ENCODE results near the gene GSTT4. TPM values are rescaled to one million over a fixed set of nuclear protein-coding genes. Genes with fewer than 3 reads are reported as not detected.

GSTT4 gene
- total and polyA plus RNA-seq, 2 experiments from 2014 or later = not detected

- H3K36me3 ChIP-seq (replicated peaks; ENCODE audit: insufficient read depth, low read depth) = no peaks in the 10 kb centered on the region
- H3K4me3 ChIP-seq = no peak overlapping the region
- no peaks in the 10 kb centered on the region for H3K9me3 ChIP-seq (ENCODE audit: low read depth)
- no peaks in the 10 kb centered on the region for H4K20me1 ChIP-seq (ENCODE audit: insufficient read depth, poor library complexity, severe bottlenecking)
- no peaks in the 10 kb centered on the region for H3K27me3 ChIP-seq
- DNase-seq (ENCODE audit: low spot score) = no peak
- peaks cover 15% of the 10 kb centered on the region for H3K79me2 ChIP-seq
- no peak overlapping the region for H3K27ac ChIP-seq
- H3K9me2 ChIP-seq (replicated peaks; ENCODE audit: insufficient read depth) = no peaks in the 10 kb centered on the region
- H3K4me1 ChIP-seq (ENCODE audit: insufficient read depth) = peaks cover 10% of the 10 kb centered on the region
- TF ChIP-seq, protein P1, sequence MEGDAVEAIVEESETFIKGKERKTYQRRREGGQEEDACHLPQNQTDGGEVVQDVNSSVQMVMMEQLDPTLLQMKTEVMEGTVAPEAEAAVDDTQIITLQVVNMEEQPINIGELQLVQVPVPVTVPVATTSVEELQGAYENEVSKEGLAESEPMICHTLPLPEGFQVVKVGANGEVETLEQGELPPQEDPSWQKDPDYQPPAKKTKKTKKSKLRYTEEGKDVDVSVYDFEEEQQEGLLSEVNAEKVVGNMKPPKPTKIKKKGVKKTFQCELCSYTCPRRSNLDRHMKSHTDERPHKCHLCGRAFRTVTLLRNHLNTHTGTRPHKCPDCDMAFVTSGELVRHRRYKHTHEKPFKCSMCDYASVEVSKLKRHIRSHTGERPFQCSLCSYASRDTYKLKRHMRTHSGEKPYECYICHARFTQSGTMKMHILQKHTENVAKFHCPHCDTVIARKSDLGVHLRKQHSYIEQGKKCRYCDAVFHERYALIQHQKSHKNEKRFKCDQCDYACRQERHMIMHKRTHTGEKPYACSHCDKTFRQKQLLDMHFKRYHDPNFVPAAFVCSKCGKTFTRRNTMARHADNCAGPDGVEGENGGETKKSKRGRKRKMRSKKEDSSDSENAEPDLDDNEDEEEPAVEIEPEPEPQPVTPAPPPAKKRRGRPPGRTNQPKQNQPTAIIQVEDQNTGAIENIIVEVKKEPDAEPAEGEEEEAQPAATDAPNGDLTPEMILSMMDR (IDR thresholded peaks at IDR 0.05; ENCODE audit: poor library complexity) = no peak
- TF ChIP-seq EZH2 (IDR thresholded peaks at IDR 0.05; ENCODE audit: borderline replicate concordance) (no peak), EZH2phosphoT487 (IDR thresholded peaks at IDR 0.05; ENCODE audit: low read depth, severe bottlenecking, unreplicated experiment) (no peak)
- WGBS (ENCODE audit: low lambda C conversion rate, missing lambda C conversion rate) = 96% methylated on average over 1 of the region's 1 CpG
- H3K4me2 ChIP-seq = no peak overlapping the region
- no peak overlapping the region for H2AFZ ChIP-seq
Observed at GRCh38 chr22:24008022-24008283, 2.7 kb upstream of the GSTT4 start.

- Histone ChIP-seq H3K27ac (no peak overlapping the region), H3K9me2 (replicated peaks; ENCODE audit: insufficient read depth) (no peaks in the 10 kb centered on the region), H3K79me2 (peaks cover 10% of the 10 kb centered on the region), H3K4me1 (ENCODE audit: insufficient read depth) (peaks cover 5% of the 10 kb centered on the region), H2AFZ (no peak overlapping the region), H3K9me3 (ENCODE audit: low read depth) (no peaks in the 10 kb centered on the region), H3K4me2 (no peak overlapping the region), H3K4me3 (no peak overlapping the region), H3K27me3 (no peaks in the 10 kb centered on the region), H4K20me1 (ENCODE audit: insufficient read depth, poor library complexity, severe bottlenecking) (no peaks in the 10 kb centered on the region), H3K36me3 (replicated peaks; ENCODE audit: insufficient read depth, low read depth) (no peaks in the 10 kb centered on the region)
- TF ChIP-seq EZH2phosphoT487 (IDR thresholded peaks at IDR 0.05; ENCODE audit: low read depth, severe bottlenecking, unreplicated experiment) (no peak), EZH2 (IDR thresholded peaks at IDR 0.05; ENCODE audit: borderline replicate concordance) (no peak)
- TF ChIP-seq, protein P1 (IDR thresholded peaks at IDR 0.05; ENCODE audit: poor library complexity) = no peak
- no peak for DNase-seq (ENCODE audit: low spot score)
- WGBS (ENCODE audit: low lambda C conversion rate, missing lambda C conversion rate) = 86% methylated on average over 8 of the region's 8 CpGs
Observed at GRCh38 chr22:24007253-24008021, 2.2 kb upstream of the GSTT4 start.

- H3K79me2 ChIP-seq = peaks cover 5% of the 10 kb centered on the region
- H3K27ac ChIP-seq = no peak overlapping the region
- no peak for DNase-seq (ENCODE audit: low spot score)
- no peaks in the 10 kb centered on the region for H3K9me2 ChIP-seq (replicated peaks; ENCODE audit: insufficient read depth)
- no peaks in the 10 kb centered on the region for H3K4me1 ChIP-seq (ENCODE audit: insufficient read depth)
- H2AFZ ChIP-seq = no peak overlapping the region
- H3K36me3 ChIP-seq (replicated peaks; ENCODE audit: insufficient read depth, low read depth) = no peaks in the 10 kb centered on the region
- 91% methylated on average over 6 of the region's 6 CpGs for WGBS (ENCODE audit: low lambda C conversion rate, missing lambda C conversion rate)
- H3K4me3 ChIP-seq = no peak overlapping the region
- H3K27me3 ChIP-seq = no peaks in the 10 kb centered on the region
- no peaks in the 10 kb centered on the region for H3K9me3 ChIP-seq (ENCODE audit: low read depth)
- TF ChIP-seq EZH2phosphoT487 (IDR thresholded peaks at IDR 0.05; ENCODE audit: low read depth, severe bottlenecking, unreplicated experiment) = no peak
- TF ChIP-seq EZH2 (IDR thresholded peaks at IDR 0.05; ENCODE audit: borderline replicate concordance) = no peak
- TF ChIP-seq, protein P1 (IDR thresholded peaks at IDR 0.05; ENCODE audit: poor library complexity) = no peak
- no peak overlapping the region for H3K4me2 ChIP-seq
- no peaks in the 10 kb centered on the region for H4K20me1 ChIP-seq (ENCODE audit: insufficient read depth, poor library complexity, severe bottlenecking)
Observed at GRCh38 chr22:24006914-24007214, 1.6 kb upstream of the GSTT4 start.

Measured in hepatocyte (in vitro differentiated cells).